Measurements from ENCODE around the gene TRIM45.

- TF ChIP-seq POLR2A (IDR thresholded peaks at IDR 0.05; ENCODE audit: low read depth, low read length): no peak
- TF ChIP-seq POLR2AphosphoS5 (IDR thresholded peaks at IDR 0.05; ENCODE audit: low read depth, low read length): no peak
- TF ChIP-seq TAF1 (IDR thresholded peaks at IDR 0.05; ENCODE audit: borderline replicate concordance, low read depth, low read length): no peak
These were observed 3.4 kb downstream of the TRIM45 start for GRCh38 chr1:117118137-117118536.
